Small intestine (tissue), 7 donors: ENCODE results near the gene LRRC3B. TPM values are rescaled to one million over a fixed set of nuclear protein-coding genes. Genes with fewer than 3 reads are reported as not detected.
A peak's percentile ranks its signal among the peaks of the same experiment; 100 is the strongest.

ENCODE experiments used
- DNase-seq, 2 donors: peaks; one replicate each; pipeline versions ENCODE4 v3.0.0 to v3.0.0-alpha.2; 2013
- FAIRE-seq: peaks from 2 replicates; lab custom pipeline; 2012; peaks lifted over from hg19 to GRCh38; lab: Jason Lieb, UNC
- H3K27ac ChIP-seq, 3 donors: one replicate each; pipeline ENCODE4 v1.5.1; 2013; ENCODE audit warnings: low read length in 2 of 3, mild to moderate bottlenecking in 2 of 3, control low read depth in 1 of 3, inconsistent platforms in 1 of 3, low read depth in 1 of 3, moderate library complexity in 1 of 3
- H3K27me3 ChIP-seq, 3 donors: one replicate each; pipeline ENCODE4 v1.6.1; 2013; ENCODE audit warnings: low read length in 3 of 3, inconsistent platforms in 1 of 3; ENCODE audit not compliant: control insufficient read depth in 3 of 3, insufficient read depth in 3 of 3
- H3K36me3 ChIP-seq, 3 donors: one replicate each; pipeline ENCODE4 v1.6.1; 2013; ENCODE audit warnings: low read length in 3 of 3, inconsistent platforms in 1 of 3, low read depth in 1 of 3, mild to moderate bottlenecking in 1 of 3, moderate library complexity in 1 of 3; ENCODE audit not compliant: control insufficient read depth in 3 of 3, insufficient read depth in 2 of 3
- H3K4me1 ChIP-seq, 3 donors: one replicate each; pipeline ENCODE4 v1.6.1; 2013; ENCODE audit warnings: low read length in 2 of 3, inconsistent platforms in 1 of 3, low read depth in 1 of 3, mild to moderate bottlenecking in 1 of 3, moderate library complexity in 1 of 3; ENCODE audit not compliant: control insufficient read depth in 3 of 3, insufficient read depth in 2 of 3
- H3K4me3 ChIP-seq, 3 donors: one replicate each; pipeline ENCODE4 v1.5.1; 2013; ENCODE audit warnings: low read length in 3 of 3, control low read depth in 1 of 3, inconsistent platforms in 1 of 3, low read depth in 1 of 3, mild to moderate bottlenecking in 1 of 3, moderate library complexity in 1 of 3
- H3K9me3 ChIP-seq, 2 donors: one replicate each; pipeline ENCODE4 v1.6.1; 2013; ENCODE audit warnings: low read depth in 1 of 2, low read length in 1 of 2; ENCODE audit not compliant: control insufficient read depth in 2 of 2, insufficient read depth in 1 of 2
- WGBS, 3 donors: extraction: QIAGEN DNeasy Blood & Tissue Kit; methylation state at CpG; one replicate each; pipeline ENCODE4 v1.1.7; 2013; 5-methylcytosine and 5-hydroxymethylcytosine counted together
- polyA plus RNA-seq, 4 donors: library from polyadenylated mRNA; stranded (reverse) in 3 of 4; unstranded in 1 of 4; fragments of 200-250 nt in 3 of 4; fragments of 120-200 nt in 1 of 4; gene quantifications; one replicate each; pipeline versions ENCODE4 v1.2.1 to v1.2.3, GENCODE V29; 2013
- donor health status: healthy with polysubstance abuse.
- donor health status: control.
- donor health status: control.
- donor health status: Bipolar disorder and iron deficiency.
- donor health status: healthy.

Gene LRRC3B
- polyA plus RNA-seq, 4 donors = 0.13 to 0.65 TPM; not detected in 2

DNA sequence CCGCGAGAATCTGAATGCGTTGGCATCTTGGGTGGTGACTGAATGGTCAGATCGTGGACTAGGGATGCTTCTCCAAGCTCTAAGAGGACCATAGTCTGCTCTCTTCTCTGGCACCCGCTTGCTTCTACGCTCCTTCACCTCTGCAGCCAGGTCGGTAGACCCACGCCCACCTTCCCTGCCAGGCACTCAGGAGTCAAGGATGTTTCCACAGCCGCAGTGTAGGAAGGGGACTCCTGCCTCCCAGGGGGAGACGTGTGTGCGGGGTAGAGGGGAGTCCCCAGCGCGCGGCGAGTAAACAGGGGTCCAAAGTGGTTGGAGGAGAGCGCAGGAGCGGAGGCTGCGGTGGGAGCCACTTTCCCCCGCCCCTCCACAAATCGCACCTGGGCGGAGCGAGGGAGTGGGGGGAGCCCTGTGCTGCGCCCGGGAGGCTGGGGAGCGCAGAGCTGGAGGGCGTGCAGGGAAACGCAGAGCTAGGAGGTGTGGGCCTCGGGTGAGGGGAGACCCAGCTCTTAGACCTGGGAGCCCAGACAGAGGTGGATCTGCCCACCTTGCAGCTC lies 1.7 kb downstream of the LRRC3B start:
- Histone ChIP-seq H3K27me3 (peaks cover 4 to 45% (median 23%) of the 10 kb centered on the region in 3 donors), H3K36me3 (no peaks in the 10 kb centered on the region), H3K4me1 (no peaks in the 10 kb centered on the region), H3K27ac (no peak overlapping the region), H3K4me3 (peak overlapping the region in 1 of 3 donors; percentile 42), H3K9me3 (no peaks in the 10 kb centered on the region)
- WGBS, 3 donors = 9 to 12% (median 11%) methylated on average over 27 to 28 of the region's 28 CpGs
- DNase-seq (no peak), FAIRE-seq (no peak)

DNA sequence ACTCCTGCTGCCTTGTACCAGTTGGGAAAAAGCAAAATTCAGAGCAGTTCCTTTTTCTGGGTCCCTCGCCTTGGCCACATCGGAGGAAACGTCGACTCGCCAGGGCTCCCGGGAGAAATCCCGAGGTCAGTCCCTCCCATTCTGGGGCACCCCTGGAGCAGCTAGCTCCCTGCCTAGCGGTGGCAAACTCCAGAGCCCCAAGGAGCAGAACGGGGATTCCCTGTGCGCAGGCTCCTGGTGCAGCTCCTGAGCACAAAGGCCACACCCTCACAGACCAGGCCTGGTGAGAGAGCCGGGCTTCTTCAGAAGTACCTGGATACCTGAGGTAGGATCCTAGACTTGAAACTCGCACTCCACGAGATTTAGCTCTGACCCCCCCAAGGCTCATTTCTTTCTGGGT lies 2.6 kb downstream of the LRRC3B start:
- Histone ChIP-seq H3K27me3 (peaks cover 4 to 42% (median 23%) of the 10 kb centered on the region in 3 donors), H3K4me3 (no peak overlapping the region), H3K4me1 (no peaks in the 10 kb centered on the region), H3K9me3 (no peaks in the 10 kb centered on the region), H3K36me3 (no peaks in the 10 kb centered on the region), H3K27ac (no peak overlapping the region)
- FAIRE-seq = no peak
- WGBS, 3 donors = 35 to 53% (median 41%) methylated on average over 13 of the region's 13 CpGs
- DNase-seq = no peak

DNA sequence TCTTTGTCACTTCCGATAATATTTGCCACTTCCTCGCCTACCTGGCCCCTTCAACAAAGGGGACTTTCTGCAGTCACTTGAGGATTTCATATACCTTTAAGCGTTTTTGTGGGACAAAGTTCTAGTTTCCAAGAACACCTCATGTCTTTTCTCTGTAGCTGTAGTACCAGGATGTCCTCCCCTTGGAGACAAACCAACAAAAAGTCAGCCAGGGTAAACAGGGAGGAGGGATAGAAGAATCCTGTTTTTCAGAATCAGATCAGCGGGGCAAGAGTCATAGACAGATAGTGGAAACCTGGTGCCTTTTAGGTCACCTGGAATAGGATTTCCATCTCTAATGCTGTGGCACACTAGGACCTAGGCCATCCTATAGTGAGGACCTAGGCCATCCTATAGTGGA lies 4.5 kb downstream of the LRRC3B start:
- peaks cover 0 to 1% of the 10 kb centered on the region in 2 donors for H3K9me3 ChIP-seq
- no peak for DNase-seq
- H3K36me3 ChIP-seq = no peaks in the 10 kb centered on the region
- H3K4me3 ChIP-seq = no peak overlapping the region
- H3K4me1 ChIP-seq = no peaks in the 10 kb centered on the region
- FAIRE-seq = no peak
- H3K27me3 ChIP-seq = peaks cover 4 to 32% (median 22%) of the 10 kb centered on the region in 3 donors
- no peak overlapping the region for H3K27ac ChIP-seq
- 83 to 87% (median 85%) methylated on average over 4 of the region's 4 CpGs for WGBS, 3 donors

DNA sequence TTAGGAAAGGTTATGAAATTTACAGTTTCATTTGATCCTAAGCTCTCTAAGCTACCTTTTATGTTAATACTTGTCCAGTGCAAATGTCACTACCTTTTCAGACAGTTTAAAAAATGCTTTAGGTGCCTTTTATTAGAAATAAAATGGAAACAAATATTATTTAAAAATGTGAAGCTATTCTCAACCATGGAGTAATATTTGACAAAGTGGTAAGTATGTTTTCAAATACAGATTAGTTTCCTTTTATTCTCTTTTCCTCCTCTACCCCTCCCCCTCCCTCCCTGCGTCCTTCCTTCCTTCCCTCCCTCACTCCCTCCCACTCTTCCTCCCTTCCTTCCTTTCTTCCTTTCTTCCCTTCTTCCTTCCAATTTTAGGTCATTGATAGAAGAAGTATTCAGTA lies 6.3 kb downstream of the LRRC3B start:
- Histone ChIP-seq H3K4me3 (no peak overlapping the region), H3K9me3 (peaks cover 0 to 1% of the 10 kb centered on the region in 2 donors), H3K4me1 (no peaks in the 10 kb centered on the region), H3K27ac (no peak overlapping the region), H3K36me3 (no peaks in the 10 kb centered on the region), H3K27me3 (peaks cover 0 to 16% (median 8%) of the 10 kb centered on the region in 3 donors)
- no peak for DNase-seq
- whole genome bisulfite sequencing, 3 donors = 53 to 80% (median 72%) methylated on average over 1 of the region's 1 CpG
- FAIRE-seq = no peak

DNA sequence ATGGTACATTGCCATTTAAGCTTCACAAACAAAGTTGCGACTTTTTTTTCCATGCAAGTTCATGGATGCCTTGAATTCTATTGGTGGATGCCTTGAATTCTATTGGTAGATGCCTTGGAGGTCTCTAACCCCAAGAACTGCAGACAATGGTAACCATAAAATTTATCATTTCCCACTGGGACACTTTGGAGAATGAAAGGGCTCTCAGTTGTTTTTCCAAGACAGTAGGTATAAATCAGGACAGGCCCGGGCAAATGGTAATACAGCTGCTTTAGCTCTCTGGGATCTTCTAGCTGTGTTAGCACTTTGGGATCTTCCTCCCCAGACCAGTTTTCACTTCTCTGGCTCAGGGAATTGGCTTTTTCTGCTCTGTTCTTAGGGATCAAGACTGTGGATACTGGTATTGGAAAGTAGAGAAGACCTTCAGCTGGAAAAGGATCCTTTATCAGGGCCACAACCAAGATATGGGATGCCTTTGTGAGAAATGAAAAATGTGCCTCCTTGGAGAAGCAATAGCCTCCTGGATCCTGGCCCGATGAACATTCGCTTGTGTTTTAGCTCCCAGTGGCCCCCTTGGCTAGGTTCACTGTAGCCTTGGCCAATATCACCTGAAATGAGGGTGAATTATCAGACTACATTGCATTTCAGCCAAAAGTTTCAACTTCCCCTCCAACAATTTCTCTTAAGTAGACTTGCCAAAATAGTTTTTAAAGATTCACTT lies 8.3 kb downstream of the LRRC3B start:
- FAIRE-seq (no peak), DNase-seq (no peak)
- Histone ChIP-seq H3K9me3 (peaks cover 0 to 1% of the 10 kb centered on the region in 2 donors), H3K4me3 (no peak overlapping the region), H3K4me1 (no peaks in the 10 kb centered on the region), H3K36me3 (no peaks in the 10 kb centered on the region), H3K27ac (no peak overlapping the region), H3K27me3 (no peaks in the 10 kb centered on the region)
- WGBS, 3 donors = 85 to 91% (median 85%) methylated on average over 4 of the region's 4 CpGs

DNA sequence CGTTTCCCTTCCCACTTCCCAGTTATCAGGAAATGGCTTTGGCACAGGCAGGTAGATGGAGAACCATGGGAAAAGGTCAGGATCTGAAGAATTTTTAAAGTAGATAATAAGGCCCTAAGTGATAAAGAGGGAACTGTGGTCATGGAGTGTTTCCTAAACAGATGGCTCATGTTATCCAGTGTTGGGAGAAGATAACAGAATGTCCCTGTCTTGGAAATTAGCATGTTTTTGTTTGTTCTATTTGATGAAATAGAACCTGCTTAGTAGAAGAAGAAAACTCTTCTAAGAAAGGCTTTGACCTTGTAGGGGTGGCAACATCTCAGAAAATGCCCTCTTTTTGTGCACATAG lies 8.8 kb downstream of the LRRC3B start:
- H3K27me3 ChIP-seq = no peaks in the 10 kb centered on the region
- WGBS, 3 donors = 13 to 57% (median 19%) methylated on average over 1 of the region's 1 CpG
- peaks cover 0 to 1% of the 10 kb centered on the region in 2 donors for H3K9me3 ChIP-seq
- no peak overlapping the region for H3K4me3 ChIP-seq
- no peaks in the 10 kb centered on the region for H3K36me3 ChIP-seq
- FAIRE-seq (no peak), DNase-seq (no peak)
- H3K4me1 ChIP-seq = no peaks in the 10 kb centered on the region
- no peak overlapping the region for H3K27ac ChIP-seq

DNA sequence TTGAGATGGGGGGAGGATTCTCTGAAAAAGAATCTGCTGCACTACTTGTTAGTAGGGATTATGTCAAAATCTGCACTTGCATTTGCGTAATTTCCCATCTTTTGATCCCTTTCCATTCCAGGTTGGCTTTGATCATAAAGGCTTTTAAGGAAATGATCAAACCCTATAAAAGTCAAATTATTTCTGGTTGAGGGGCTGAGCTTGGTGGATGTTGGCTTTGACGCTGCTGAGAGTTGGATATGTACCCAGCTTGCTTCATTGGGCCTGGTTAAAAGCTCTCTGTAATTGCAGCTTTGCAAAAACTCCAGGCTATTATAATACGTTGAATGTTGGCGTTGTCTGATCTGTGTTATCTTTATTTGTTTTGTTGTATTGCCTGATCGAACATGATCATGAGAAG lies 12.0 kb downstream of the LRRC3B start:
- Histone ChIP-seq H3K36me3 (no peaks in the 10 kb centered on the region), H3K27ac (no peak overlapping the region), H3K9me3 (peaks cover 0 to 1% of the 10 kb centered on the region in 2 donors), H3K4me3 (no peak overlapping the region), H3K4me1 (no peaks in the 10 kb centered on the region), H3K27me3 (no peaks in the 10 kb centered on the region)
- WGBS, 3 donors = 51 to 63% (median 55%) methylated on average over 5 of the region's 5 CpGs
- DNase-seq (no peak), FAIRE-seq (no peak)

DNA sequence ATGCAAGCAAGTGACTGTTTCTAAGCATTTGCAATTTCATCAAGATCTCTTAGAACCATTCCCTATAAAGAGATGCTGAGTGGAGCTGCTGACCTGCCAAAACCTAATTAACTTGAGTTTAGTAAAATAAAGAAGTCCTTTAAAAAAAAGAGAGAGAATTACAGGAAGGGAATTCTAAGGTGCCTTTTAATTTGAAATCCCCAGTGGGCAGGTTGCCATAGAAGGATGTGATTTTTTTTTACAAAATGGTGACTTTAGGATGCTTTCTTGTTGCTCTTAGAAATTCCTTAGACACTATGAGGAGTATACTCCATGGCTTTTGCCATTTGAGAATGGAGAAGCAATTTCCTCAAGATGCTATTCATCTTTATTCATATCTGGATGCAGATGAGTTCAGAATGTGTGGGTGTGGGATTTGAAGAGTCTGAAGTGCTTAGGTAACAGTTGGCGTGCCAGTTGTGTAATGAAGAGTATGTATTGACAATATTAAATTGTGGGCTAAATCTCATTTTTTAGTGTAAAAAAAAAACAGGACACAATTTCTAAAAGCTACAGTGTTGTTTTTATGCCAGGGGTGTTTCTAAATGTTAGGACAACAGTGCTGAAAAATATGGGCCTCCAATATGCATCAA lies 13.6 kb downstream of the LRRC3B start:
- WGBS, 3 donors = 85 to 94% (median 92%) methylated on average over 1 of the region's 1 CpG
- Histone ChIP-seq H3K9me3 (no peaks in the 10 kb centered on the region), H3K27ac (no peak overlapping the region), H3K36me3 (no peaks in the 10 kb centered on the region), H3K4me1 (no peaks in the 10 kb centered on the region), H3K4me3 (no peak overlapping the region), H3K27me3 (no peaks in the 10 kb centered on the region)
- FAIRE-seq = no peak
- DNase-seq = no peak
